ENCODE data around the gene RNF114. TPM values are rescaled to one million over a fixed set of nuclear protein-coding genes. Genes with fewer than 3 reads are reported as not detected.
"Not testable (repeated sequence)": the region's sequence is repeated elsewhere in the genome, so short reads cannot be mapped to it uniquely, and the experiment has no call there.

Gene RNF114
- polyA plus RNA-seq, 3 donors, result 128 to 164 (median 146) TPM

DNA sequence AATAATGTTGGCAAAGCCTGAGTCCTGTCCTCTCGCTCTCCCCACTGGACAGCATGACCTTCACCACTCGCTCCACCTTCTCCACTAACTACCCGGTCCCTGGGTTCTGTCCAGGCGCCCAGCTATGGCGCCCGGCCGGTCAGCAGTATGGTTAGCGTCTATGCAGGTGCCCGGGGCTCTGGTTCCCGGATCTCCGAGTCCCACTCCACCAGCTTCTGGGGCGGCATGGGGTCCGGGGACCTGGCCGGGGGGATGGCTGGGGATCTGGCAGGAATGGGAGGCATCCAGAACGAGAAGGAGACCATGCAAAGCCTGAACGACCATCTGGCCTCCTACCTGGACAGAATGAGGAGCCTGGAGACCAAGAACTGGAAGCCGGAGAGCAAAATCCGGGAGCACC, 20.5 kb downstream of the RNF114 start:
- H3K4me2 ChIP-seq (replicated peaks; ENCODE audit: extremely low read depth, low read length, poor library complexity, severe bottlenecking), result no peak overlapping the region
- DNase-seq, result no peak
- H3K36me3 ChIP-seq (replicated peaks in 1 of 2; ENCODE audit: control insufficient read depth in 1 of 2, insufficient read depth in 2 of 2, low read length in 2 of 2), result peaks cover 42 to 81% of the 10 kb centered on the region in 2 donors
- H3K9me3 Mint-ChIP-seq, result no peaks in the 10 kb centered on the region
- no peak overlapping the region for H2AFZ ChIP-seq (ENCODE audit: insufficient read depth, low read depth, low read length, poor library complexity, severe bottlenecking)
- peaks cover 6% of the 10 kb centered on the region for H3K4me1 Mint-ChIP-seq
- H3K4me3 ChIP-seq (replicated peaks in 1 of 3; ENCODE audit: low read depth in 2 of 3, low read length in 3 of 3), result no peak overlapping the region
- H3K27ac ChIP-seq (ENCODE audit: low read depth in 1 of 2, low read length in 2 of 2), result no peak overlapping the region
- H3K27me3 ChIP-seq (ENCODE audit: control insufficient read depth in 2 of 2, insufficient read depth in 2 of 2, low read length in 2 of 2), result no peaks in the 10 kb centered on the region
- peaks cover 50% of the 10 kb centered on the region for H4K20me1 ChIP-seq (ENCODE audit: insufficient read depth, low read length)
- H3K79me2 ChIP-seq (ENCODE audit: insufficient read depth, low read length), result peaks cover 5% of the 10 kb centered on the region
- no peaks in the 10 kb centered on the region for H3K9me3 ChIP-seq (replicated peaks in 1 of 2; ENCODE audit: control insufficient read depth in 1 of 2, insufficient read depth in 1 of 2, low read length in 2 of 2)
- intact Hi-C loops (cut with micrococcal nuclease), result no loop called here
- no peaks in the 10 kb centered on the region for H3K4me1 ChIP-seq (ENCODE audit: control insufficient read depth in 1 of 2, insufficient read depth in 2 of 2, low read length in 2 of 2)
- no peak overlapping the region for H3K9ac ChIP-seq (ENCODE audit: insufficient read depth, low read length, poor library complexity, severe bottlenecking)
- no peak overlapping the region for H3K4me3 Mint-ChIP-seq
- WGBS (ENCODE audit: insufficient coverage), result 99% methylated on average over 13 of the region's 18 CpGs
- TF ChIP-seq, protein P1, sequence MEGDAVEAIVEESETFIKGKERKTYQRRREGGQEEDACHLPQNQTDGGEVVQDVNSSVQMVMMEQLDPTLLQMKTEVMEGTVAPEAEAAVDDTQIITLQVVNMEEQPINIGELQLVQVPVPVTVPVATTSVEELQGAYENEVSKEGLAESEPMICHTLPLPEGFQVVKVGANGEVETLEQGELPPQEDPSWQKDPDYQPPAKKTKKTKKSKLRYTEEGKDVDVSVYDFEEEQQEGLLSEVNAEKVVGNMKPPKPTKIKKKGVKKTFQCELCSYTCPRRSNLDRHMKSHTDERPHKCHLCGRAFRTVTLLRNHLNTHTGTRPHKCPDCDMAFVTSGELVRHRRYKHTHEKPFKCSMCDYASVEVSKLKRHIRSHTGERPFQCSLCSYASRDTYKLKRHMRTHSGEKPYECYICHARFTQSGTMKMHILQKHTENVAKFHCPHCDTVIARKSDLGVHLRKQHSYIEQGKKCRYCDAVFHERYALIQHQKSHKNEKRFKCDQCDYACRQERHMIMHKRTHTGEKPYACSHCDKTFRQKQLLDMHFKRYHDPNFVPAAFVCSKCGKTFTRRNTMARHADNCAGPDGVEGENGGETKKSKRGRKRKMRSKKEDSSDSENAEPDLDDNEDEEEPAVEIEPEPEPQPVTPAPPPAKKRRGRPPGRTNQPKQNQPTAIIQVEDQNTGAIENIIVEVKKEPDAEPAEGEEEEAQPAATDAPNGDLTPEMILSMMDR (IDR thresholded peaks at IDR 0.05), result no peak
- H3K27ac Mint-ChIP-seq, result peak overlapping the region in 2 of 7 donors; percentile 10
- no peaks in the 10 kb centered on the region for H3K27me3 Mint-ChIP-seq (ENCODE audit: low read depth in 3 of 3)
- peaks cover 57 to 80% of the 10 kb centered on the region in 2 donors for H3K36me3 Mint-ChIP-seq

DNA sequence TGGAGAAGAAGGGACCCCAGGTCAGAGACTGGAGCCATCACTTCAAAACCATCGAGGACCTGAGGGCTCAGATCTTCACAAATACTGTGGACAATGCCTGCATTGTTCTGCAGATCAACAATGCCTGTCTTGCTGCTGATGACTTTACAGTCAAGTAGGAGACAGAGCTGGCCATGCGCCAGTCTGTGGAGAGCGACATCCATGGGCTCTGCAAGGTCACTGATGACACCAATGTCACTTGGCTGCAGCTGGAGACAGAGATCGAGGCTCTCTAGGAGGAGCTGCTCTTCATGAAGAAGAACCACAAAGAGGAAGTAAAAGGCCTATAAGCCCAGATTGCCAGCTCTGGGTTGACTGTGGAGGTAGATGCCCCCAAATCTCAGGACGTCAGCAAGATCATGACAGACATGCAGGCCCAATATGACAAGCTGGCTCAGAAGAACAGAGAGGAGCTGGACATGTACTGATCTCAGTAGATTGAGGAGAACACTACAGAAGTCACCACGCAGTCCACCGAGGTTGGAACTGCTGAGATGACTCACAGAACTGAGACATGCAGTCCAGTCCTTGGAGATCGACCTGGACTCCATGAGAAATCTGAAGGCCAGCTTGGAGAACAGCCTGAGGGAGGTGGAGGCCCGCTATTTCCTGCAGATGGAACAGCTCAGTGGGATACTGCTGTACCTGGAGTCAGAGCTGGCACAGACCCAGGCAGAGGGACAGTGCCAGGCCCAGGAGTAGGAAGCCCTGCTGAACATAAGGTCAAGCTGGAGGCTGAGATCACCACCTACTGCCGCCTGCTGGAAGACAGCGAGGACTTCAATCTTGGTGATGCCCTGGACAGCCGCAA, 21.1 kb downstream of the RNF114 start:
- H2AFZ ChIP-seq (ENCODE audit: insufficient read depth, low read depth, low read length, poor library complexity, severe bottlenecking); DNase-seq; H3K4me1 Mint-ChIP-seq; H3K27me3 Mint-ChIP-seq (ENCODE audit: low read depth in 3 of 3); H3K27me3 ChIP-seq (ENCODE audit: control insufficient read depth in 2 of 2, insufficient read depth in 2 of 2, low read length in 2 of 2); intact Hi-C loops (cut with micrococcal nuclease); H3K9me3 ChIP-seq (replicated peaks in 1 of 2; ENCODE audit: control insufficient read depth in 1 of 2, insufficient read depth in 1 of 2, low read length in 2 of 2); H3K4me2 ChIP-seq (replicated peaks; ENCODE audit: extremely low read depth, low read length, poor library complexity, severe bottlenecking); H3K4me3 ChIP-seq (replicated peaks in 1 of 3; ENCODE audit: low read depth in 2 of 3, low read length in 3 of 3); H3K9me3 Mint-ChIP-seq; H3K79me2 ChIP-seq (ENCODE audit: insufficient read depth, low read length); H3K4me3 Mint-ChIP-seq; H3K4me1 ChIP-seq (ENCODE audit: control insufficient read depth in 1 of 2, insufficient read depth in 2 of 2, low read length in 2 of 2); H3K9ac ChIP-seq (ENCODE audit: insufficient read depth, low read length, poor library complexity, severe bottlenecking); H3K27ac ChIP-seq (ENCODE audit: low read depth in 1 of 2, low read length in 2 of 2): not testable (repeated sequence)
- peaks cover 44% of the 10 kb centered on the region for H4K20me1 ChIP-seq (ENCODE audit: insufficient read depth, low read length)
- Mint-ChIP-seq H3K27ac (peak overlapping the region in 5 of 7 donors; percentile 7 to 78 (median 26)), H3K36me3 (peaks cover 52 to 79% of the 10 kb centered on the region in 2 donors)
- WGBS (ENCODE audit: insufficient coverage), result 65% methylated on average over 11 of the region's 12 CpGs
- H3K36me3 ChIP-seq (replicated peaks in 1 of 2; ENCODE audit: control insufficient read depth in 1 of 2, insufficient read depth in 2 of 2, low read length in 2 of 2), result peaks cover 36 to 75% of the 10 kb centered on the region in 2 donors

Data from CD14-positive monocyte (primary cell).